DOHH2 (cell line): ENCODE results near the gene AP1G2.

Experiments
- H3F3A ChIP-seq: fragments of 200-600 bp; sonication (generic), shearing (Covaris generic); 2 replicates; pipeline ENCODE4 v1.6.0; 2016; ENCODE audit warnings: antibody characterized with exemption, mild to moderate bottlenecking; ENCODE audit not compliant: control insufficient read depth, insufficient read depth
- H3K27ac ChIP-seq: fragments of 200-600 bp; sonication (generic); 2 replicates; pipeline ENCODE4 v1.5.1; 2014; ENCODE audit warnings: low read depth, mild to moderate bottlenecking, low read length, moderate library complexity
- H3K27me3 ChIP-seq: fragments of 200-600 bp; sonication (generic); 2 replicates; pipeline ENCODE4 v1.6.1; 2014; ENCODE audit warnings: mild to moderate bottlenecking, low read length, mixed read lengths; ENCODE audit not compliant: control insufficient read depth
- H3K36me3 ChIP-seq: fragments of 200-600 bp; sonication (generic); 2 replicates; pipeline ENCODE4 v1.6.1; 2014; ENCODE audit warnings: mild to moderate bottlenecking, low read length, moderate library complexity, mixed read lengths; ENCODE audit not compliant: control insufficient read depth
- H3K4me1 ChIP-seq: fragments of 200-600 bp; sonication (generic); 2 replicates; pipeline ENCODE4 v1.6.1; 2014; ENCODE audit warnings: mild to moderate bottlenecking, low read length, mixed read lengths; ENCODE audit not compliant: control insufficient read depth
- H3K4me2 ChIP-seq: fragments of 200-600 bp; sonication (generic); 2 replicates; pipeline ENCODE4 v1.6.0; 2014; ENCODE audit warnings: mild to moderate bottlenecking, low read length, moderate library complexity
- H3K4me3 ChIP-seq: fragments of 200-600 bp; sonication (generic); 2 replicates; pipeline ENCODE4 v1.5.1; 2014; ENCODE audit warnings: mild to moderate bottlenecking, low read length, mixed read lengths
- H3K79me2 ChIP-seq: fragments of 200-600 bp; sonication (generic); 2 replicates; pipeline ENCODE4 v1.6.1; 2014; ENCODE audit warnings: mild to moderate bottlenecking, low read length, mixed read lengths; ENCODE audit not compliant: control insufficient read depth
- H3K9me2 ChIP-seq: fragments of 200-600 bp; sonication (generic); replicated peaks from 2 replicates; pipeline ENCODE4 v1.6.1; 2014; ENCODE audit warnings: mild to moderate bottlenecking, low read length, mixed read lengths; ENCODE audit not compliant: control insufficient read depth
- H3K9me3 ChIP-seq: fragments of 200-600 bp; sonication (generic); 2 replicates; pipeline ENCODE4 v1.6.1; 2014; ENCODE audit warnings: antibody characterized with exemption, low read length, mixed read lengths; ENCODE audit not compliant: control insufficient read depth, insufficient read depth
- H4K20me1 ChIP-seq: fragments of 200-600 bp; sonication (generic); 2 replicates; pipeline ENCODE4 v1.6.0; 2014; ENCODE audit warnings: low read depth, mild to moderate bottlenecking, antibody characterized with exemption, low read length, moderate library complexity; ENCODE audit not compliant: control insufficient read depth, insufficient read depth
- EZH2phosphoT487 ChIP-seq: fragments of 200-600 bp; sonication (generic); IDR thresholded peaks from 2 replicates; pipeline ENCODE4 v1.6.1; 2017; ENCODE audit warnings: borderline replicate concordance, mild to moderate bottlenecking, antibody characterized with exemption, low read length, moderate library complexity, mixed read lengths
- TF ChIP-seq, protein P1 (sequence below): fragments of 200-600 bp; sonication (generic); IDR thresholded peaks from one replicate; pipeline ENCODE4 v1.5.1; 2014; ENCODE audit warnings: antibody characterized with exemption, mild to moderate bottlenecking, low read depth, low read length; ENCODE audit not compliant: poor library complexity, severe bottlenecking

AP1G2 gene

DNA sequence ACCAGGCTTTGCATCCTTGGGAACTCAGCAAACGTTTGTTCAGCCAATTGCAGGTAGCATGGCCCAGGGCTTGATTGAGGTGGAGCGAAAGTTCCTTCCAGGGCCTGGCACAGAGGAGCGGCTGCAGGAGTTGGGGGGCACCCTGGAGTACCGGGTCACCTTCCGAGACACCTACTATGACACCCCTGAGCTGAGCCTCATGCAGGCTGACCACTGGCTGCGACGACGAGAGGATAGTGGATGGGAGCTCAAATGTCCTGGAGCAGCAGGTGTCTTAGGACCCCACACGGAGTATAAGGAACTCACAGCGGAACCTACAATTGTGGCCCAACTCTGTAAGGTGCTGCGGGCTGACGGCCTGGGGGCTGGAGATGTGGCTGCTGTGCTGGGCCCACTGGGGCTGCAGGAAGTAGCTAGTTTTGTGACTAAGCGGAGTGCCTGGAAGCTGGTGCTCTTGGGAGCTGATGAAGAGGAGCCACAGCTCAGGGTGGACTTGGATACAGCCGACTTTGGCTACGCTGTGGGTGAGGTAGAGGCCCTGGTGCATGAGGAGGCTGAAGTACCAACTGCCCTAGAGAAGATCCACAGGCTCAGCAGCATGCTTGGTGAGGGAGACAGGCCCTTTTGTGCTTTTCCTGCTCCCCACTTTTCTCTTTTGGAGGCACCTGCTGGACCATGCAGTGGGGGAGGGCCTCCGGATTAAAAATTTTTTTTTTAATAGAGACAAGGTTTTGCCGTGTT lies 10.7 kb downstream of the AP1G2 start:
- no peaks in the 10 kb centered on the region for H3K9me2 ChIP-seq
- H3F3A ChIP-seq, result peaks cover 7% of the 10 kb centered on the region; the same call in 1 of the 2 replicates
- H3K27ac ChIP-seq, result peak overlapping the region; percentile 44
- H4K20me1 ChIP-seq, result no peaks in the 10 kb centered on the region
- H3K27me3 ChIP-seq, result no peaks in the 10 kb centered on the region
- no peak for TF ChIP-seq EZH2phosphoT487
- TF ChIP-seq, protein P1, sequence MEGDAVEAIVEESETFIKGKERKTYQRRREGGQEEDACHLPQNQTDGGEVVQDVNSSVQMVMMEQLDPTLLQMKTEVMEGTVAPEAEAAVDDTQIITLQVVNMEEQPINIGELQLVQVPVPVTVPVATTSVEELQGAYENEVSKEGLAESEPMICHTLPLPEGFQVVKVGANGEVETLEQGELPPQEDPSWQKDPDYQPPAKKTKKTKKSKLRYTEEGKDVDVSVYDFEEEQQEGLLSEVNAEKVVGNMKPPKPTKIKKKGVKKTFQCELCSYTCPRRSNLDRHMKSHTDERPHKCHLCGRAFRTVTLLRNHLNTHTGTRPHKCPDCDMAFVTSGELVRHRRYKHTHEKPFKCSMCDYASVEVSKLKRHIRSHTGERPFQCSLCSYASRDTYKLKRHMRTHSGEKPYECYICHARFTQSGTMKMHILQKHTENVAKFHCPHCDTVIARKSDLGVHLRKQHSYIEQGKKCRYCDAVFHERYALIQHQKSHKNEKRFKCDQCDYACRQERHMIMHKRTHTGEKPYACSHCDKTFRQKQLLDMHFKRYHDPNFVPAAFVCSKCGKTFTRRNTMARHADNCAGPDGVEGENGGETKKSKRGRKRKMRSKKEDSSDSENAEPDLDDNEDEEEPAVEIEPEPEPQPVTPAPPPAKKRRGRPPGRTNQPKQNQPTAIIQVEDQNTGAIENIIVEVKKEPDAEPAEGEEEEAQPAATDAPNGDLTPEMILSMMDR, result no peak
- H3K4me3 ChIP-seq, result peak overlapping the region; percentile 84
- peaks cover 23% of the 10 kb centered on the region for H3K4me1 ChIP-seq
- peak overlapping the region; percentile 70 for H3K4me2 ChIP-seq
- H3K79me2 ChIP-seq, result peaks cover 32% of the 10 kb centered on the region
- peaks cover 40% of the 10 kb centered on the region for H3K36me3 ChIP-seq
- H3K9me3 ChIP-seq, result no peaks in the 10 kb centered on the region

DNA sequence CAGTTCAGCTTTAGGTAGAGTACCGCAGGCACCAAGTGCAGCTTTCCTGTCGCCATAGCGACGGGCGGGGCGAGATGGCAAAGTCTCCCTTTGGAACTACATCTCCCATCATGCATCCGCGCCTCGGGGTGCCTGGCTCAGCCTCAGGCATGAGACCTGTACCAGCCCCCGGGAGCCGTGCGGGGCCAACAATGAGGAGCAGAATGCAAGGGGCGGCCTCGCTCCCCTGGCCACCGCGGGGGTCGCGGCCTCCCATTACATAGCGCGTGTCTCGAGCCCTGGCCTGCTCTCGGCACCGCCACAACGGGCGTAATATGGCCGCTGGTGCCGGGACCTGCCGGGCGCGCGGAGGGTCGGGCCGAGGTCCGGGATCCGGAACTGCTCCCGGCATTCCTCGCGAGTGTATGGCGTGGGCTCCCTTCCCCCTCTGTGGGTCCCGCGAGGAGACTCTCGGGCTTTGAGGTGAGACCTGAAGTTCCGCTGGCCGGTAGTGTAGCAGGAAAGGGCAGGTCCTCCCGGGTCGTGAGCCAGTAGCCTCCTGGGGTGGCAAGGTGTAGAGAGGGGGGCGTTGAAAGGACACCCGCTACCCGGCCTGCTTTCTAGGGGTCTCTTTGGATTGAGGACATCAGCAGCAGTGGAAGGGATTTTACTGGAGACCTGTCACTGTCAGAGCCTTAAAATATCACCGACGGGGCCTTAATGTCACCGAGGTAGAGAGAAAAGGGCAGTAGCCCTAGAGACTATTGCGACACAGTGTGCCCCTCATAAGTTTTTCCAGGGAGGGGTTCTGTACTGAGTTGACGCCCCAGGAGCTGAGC lies 11.5 kb downstream of the AP1G2 start, which contains the start of gene THTPA:
Gene THTPA, plus strand, starts transcription at position 390 of the 818 bp plus-strand sequence. CDS start 487 bp downstream, outside the sequence.
- TF ChIP-seq, protein P1, result no peak
- TF ChIP-seq EZH2phosphoT487, result no peak
- H3F3A ChIP-seq, result peaks cover 7% of the 10 kb centered on the region; the same call in 1 of the 2 replicates
- peak within 1 kb of the TSS; percentile 44 for H3K27ac ChIP-seq
- peaks cover 32% of the 10 kb centered on the region for H3K36me3 ChIP-seq
- 0 out of 2 replicates have a peak, but pooled peaks cover under 1% of the 10 kb centered on the region for H3K27me3 ChIP-seq
- H3K9me3 ChIP-seq, result no peaks in the 10 kb centered on the region
- no peaks in the 10 kb centered on the region for H3K9me2 ChIP-seq
- H3K79me2 ChIP-seq, result peaks cover 32% of the 10 kb centered on the region
- no peaks in the 10 kb centered on the region for H4K20me1 ChIP-seq
- peak within 1 kb of the TSS; percentile 84 for H3K4me3 ChIP-seq
- H3K4me2 ChIP-seq, result peak within 1 kb of the TSS; percentile 70
- H3K4me1 ChIP-seq, result peaks cover 26% of the 10 kb centered on the region

DNA sequence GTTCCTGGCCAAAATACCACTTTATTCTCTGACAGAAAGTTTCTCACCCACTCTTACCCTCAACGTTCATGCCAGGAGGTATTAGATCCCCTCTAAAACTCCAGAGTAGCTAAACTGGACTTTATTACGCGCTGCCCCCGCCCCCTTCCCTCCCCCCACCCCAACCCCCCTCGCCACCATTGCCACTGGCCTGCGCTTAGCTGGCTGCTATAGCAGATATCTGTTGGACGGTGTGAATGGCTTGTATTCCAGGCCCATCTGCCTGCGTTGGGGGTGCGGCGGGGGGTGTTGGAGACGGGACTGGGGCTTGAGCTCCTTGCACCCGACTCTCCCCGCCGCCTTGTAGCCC lies 12.1 kb downstream of the AP1G2 start:
- H3K4me2 ChIP-seq, result peak overlapping the region; percentile 70
- H3K36me3 ChIP-seq, result peaks cover 28% of the 10 kb centered on the region
- H3K4me3 ChIP-seq, result peak overlapping the region; percentile 84
- H3K27me3 ChIP-seq, result peaks cover 4% of the 10 kb centered on the region
- TF ChIP-seq, protein P1, result no peak
- TF ChIP-seq EZH2phosphoT487, result no peak
- H4K20me1 ChIP-seq, result no peaks in the 10 kb centered on the region
- no peaks in the 10 kb centered on the region for H3K9me2 ChIP-seq
- H3K27ac ChIP-seq, result no peak overlapping the region
- no peaks in the 10 kb centered on the region for H3K9me3 ChIP-seq
- H3K4me1 ChIP-seq, result peaks cover 32% of the 10 kb centered on the region
- H3K79me2 ChIP-seq, result peaks cover 32% of the 10 kb centered on the region
- peaks cover 7% of the 10 kb centered on the region; the same call in 1 of the 2 replicates for H3F3A ChIP-seq
